HL-60/S4 treated with phorbol 12-myristate 13-acetate at 8.2 ng/mL for 4 days and 3 days (cell line): ENCODE results near the gene ZNF385D.
"Not testable (repeated sequence)": the region's sequence is repeated elsewhere in the genome, so short reads cannot be mapped to it uniquely, and the experiment has no call there.

Experiments used
- in situ Hi-C: fragments of 300-500 bp; cut with MboI; formaldehyde crosslinking; loops from 2 replicates; pipeline ENCODE4 v1.15.0; 2022; ENCODE audit warnings: low sequenced_read_pairs

The ZNF385D gene

GRCh38 chr3:21524133-21524532, 226.9 kb downstream of the ZNF385D start:
- in situ Hi-C loops = no loop called here

DNA sequence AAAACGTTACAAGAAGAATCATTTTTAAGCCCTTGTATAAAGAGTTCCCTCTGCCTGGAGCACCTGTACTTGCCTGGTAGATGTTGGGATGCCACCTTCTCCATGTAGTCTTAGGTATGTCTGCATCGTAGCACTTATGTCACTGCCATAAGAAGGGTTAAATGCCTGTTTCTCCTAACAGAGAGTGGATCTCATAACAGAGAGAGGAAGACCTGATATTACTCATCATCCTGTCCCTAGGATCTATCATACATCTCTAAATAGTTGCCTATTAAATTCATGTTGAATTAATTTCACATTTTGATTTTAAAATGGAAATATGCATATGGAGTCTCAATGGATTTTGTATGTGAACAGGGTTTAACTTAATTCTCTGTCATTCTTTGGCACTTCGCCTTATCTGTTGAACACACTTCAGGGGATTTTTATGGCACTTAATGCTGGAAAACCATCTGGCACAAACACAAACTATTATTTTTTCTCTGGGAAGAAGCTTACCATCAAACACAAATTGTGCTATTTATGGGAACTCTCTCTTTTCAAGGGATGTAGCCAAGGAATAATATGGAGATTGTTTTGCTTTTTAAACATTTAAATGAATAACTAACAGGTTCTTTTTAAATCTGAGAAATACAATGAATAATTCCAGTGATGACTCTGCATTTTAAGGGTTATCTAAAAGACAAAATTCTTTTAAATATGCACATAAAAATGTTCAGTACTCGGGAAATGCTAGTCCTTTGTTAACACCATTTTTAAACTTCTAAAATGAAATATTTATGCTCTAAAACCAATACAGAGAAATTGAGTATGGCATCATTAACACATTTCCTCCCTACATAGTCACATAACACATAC, 230.7 kb downstream of the ZNF385D start:
- in situ Hi-C loops = no loop called here

DNA sequence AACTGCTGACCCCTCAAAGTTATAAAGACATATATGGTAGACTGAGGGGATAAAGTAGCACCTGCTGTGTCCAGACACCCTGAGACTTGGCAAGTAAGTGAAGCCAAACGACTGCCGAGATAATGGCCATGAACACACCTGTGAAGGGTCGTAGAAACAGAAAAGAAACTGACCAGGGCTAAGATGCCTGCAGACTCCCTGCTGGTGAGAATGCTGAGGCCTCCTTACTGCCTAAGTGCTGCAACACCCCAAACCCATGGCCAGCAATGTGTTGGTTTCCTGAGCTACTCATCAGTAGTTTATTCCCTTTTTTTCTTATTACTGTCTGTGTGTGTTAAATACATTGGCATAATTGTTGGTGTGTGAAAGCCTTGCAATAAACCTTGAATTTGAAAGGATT, 233.8 kb downstream of the ZNF385D start:
- in situ Hi-C loops = no loop called here

GRCh38 chr3:21515417-21515816, 235.6 kb downstream of the ZNF385D start:
- in situ Hi-C loops = no loop called here

GRCh38 chr3:21509731-21510470, 241.1 kb downstream of the ZNF385D start:
- in situ Hi-C loops = no loop called here

DNA sequence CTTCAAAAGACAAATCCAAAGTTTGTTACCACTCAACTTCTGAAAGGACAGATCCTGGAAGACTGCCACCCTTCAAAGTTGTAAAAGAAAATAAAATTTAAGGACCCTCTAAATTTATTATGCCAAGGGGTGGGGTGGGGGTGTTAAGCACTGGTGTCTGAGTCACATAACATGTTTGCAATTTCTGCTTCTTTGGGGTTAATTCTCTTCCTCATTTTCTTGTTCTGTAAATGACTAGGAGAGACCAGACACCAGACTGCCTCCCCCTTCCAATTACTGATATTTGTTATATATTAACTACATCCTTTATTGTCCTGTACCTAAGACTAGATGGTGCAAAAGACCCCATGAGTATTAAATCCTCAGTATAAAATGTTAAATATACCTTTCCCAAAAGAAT, 242.8 kb downstream of the ZNF385D start:
- in situ Hi-C loops = no loop called here

DNA sequence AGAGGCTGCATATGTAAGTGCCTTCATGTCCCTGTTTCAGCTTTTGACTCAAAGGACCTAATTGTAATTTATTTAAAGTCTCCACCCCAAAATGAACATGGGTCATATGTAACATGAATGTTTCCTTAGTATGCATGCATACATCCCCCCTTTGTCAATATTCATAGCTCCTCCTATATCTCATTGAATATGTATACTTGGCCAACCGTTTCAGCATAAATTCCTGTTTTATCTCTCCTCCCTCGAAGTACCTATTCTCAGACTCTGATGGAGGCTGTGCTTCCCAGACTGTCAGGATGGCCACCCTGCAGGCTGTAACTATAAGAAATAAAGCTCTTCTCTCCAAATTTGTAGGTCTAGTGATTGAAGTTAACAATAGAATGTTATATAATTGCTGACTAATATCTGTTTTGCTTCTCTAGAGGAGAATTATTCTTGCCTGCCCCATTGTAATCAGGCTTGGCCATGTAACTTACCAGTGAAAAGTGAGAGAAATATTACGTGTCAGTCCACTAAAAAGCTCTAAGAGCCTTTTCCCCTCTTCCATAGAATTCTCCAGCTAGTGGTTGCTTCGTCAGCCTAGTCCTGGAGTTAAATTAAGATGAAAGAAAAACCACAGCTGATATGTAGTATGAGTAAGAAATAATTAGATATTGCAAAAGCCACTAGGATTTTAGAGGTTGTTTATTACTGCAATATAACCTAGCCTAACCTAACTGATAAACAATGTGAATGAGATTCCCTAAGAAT, 245.1 kb downstream of the ZNF385D start:
- in situ Hi-C loops = no loop called here

GRCh38 chr3:21502656-21503055, 248.4 kb downstream of the ZNF385D start:
- in situ Hi-C loops = no loop called here

GRCh38 chr3:21500834-21501233, 250.2 kb downstream of the ZNF385D start:
- in situ Hi-C loops = no loop called here

DNA sequence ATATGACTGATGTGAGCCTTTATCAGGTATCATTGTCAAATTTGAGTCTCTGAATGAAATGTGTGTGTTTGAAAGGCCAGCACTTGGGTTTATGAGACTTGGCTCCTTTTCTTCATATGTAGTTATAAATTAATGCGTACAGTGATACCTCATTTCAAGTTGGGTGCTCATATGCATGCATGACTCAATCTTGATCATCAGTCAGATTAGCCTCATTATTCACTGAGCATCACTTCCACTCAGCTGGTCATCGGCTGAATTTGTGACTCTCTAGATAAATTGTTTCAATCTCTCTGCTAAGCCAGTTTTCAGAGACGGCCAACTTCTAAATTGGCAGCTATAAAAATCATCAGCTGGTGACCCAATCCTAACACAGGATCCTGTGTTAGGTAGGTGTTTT, 260.3 kb downstream of the ZNF385D start:
- in situ Hi-C loops = not testable (repeated sequence)

DNA sequence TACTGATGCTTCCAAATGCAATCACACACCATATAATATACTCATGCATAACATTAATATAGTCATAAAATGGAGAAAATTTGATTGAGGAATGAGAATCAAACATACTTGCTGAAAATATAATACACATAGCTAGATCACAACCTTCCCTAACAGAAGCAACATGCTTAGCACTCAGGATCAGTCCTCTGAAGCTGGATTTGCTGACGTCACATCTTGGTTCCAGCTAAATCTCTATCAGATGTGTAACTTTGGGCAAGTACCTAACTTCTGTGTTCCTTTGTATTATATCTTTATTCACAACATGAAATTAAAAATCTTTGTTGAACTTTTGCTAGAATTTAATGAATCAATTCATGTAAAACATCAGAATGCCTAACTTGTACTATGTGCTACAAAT, 263.5 kb downstream of the ZNF385D start:
- in situ Hi-C loops = no loop called here

- in situ Hi-C loops = not testable (repeated sequence)
Observed at GRCh38 chr3:21486024-21486935, 264.7 kb downstream of the ZNF385D start.

DNA sequence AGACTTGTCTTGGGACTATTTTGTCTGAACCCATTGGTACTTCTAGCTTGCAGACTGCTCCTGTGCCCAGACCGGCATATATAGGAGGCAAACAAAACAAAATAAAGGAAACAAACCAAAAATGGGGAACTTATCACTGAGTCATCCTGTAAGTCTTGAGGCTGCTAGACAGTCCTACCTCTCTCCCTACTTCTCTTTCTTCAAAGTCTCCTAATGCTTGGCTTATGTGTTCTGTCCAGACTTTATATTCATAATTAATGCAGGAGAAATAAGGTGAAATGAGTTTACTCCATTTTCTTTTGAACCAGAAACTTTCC, 266.2 kb downstream of the ZNF385D start:
- in situ Hi-C loops = no loop called here

GRCh38 chr3:21484057-21484827, 266.8 kb downstream of the ZNF385D start:
- in situ Hi-C loops = no loop called here

DNA sequence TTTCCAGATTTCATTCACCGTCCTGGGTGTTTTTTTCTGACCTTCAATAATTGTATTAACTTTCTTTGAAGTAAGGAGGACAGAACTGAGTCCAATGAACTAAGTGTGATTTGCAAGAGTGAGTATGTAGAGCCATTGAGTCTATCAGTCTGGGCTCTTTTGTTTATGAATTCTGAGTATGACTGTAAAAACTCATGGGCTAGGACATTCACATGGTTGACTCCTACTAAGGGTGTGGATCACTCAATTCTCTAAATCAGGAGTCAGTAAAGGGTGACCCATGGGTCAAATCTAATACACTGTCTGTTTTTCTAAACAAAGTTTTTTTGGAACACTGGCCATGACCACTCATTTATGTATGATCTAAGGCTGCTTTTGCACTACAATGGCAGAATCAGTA, 269.0 kb downstream of the ZNF385D start:
- in situ Hi-C loops = no loop called here

DNA sequence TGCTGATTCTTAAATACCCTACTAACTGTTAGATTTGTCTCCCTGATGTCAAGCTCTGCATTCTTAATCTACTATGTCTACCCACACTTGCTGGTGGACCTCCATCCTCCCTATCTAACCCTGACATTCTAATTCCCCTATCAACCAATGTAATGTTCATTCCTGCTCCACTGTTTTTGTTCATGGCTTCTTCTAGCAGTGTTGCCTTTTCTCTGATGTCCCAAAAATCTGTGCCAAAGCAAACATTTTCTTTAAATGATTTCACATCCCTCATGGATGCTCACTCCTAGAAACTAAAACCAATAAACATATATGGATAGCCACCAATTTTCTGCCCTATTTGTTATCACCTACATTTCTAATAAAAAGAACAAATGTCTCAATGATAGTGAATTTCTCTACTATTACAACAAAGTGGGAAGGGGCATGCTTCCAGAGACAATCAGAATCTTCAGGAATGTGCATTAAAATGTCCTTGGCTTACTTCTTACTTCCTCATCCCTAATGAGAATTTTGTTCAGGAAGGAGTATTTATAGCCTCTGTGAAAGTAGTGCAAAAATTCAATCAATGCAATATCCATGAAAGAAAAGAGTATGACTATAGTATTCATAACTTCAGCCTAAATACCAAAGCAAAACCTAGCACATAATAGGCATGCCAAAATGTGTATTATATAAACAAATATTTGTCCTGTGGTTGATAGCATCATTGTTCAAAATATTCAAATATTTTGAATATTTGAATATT, 273.3 kb downstream of the ZNF385D start:
- in situ Hi-C loops = no loop called here

- in situ Hi-C loops = no loop called here
Observed at GRCh38 chr3:21466476-21466875, 284.5 kb downstream of the ZNF385D start.

DNA sequence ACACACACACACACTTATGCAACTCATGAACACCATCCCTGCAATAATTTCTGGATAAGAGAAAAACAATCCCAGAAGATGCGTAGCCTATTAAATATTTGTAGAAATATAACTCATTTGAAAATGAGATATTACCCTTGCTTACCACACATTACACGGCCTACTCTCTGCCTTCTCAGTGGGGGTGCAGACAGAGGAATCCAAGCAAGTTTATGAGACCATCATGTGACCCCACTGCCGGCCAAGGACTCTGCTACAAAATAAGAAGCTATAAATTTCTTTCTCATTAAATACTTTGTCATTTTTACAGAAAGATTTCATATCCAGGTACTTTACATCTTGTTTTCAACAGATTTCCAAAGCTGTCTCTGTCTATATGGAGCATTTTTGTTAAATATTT, 286.3 kb downstream of the ZNF385D start:
- in situ Hi-C loops = no loop called here

- in situ Hi-C loops = no loop called here
Observed at GRCh38 chr3:21463319-21463718, 287.7 kb downstream of the ZNF385D start.
